ENCODE results near the gene MAN1C1.
A peak's percentile ranks its signal among the peaks of the same experiment; 100 is the strongest.

Gene MAN1C1

GRCh38 chr1:25804964-25805862 is 188.6 kb downstream of the MAN1C1 start:
- DNase-seq, result no peak

DNA sequence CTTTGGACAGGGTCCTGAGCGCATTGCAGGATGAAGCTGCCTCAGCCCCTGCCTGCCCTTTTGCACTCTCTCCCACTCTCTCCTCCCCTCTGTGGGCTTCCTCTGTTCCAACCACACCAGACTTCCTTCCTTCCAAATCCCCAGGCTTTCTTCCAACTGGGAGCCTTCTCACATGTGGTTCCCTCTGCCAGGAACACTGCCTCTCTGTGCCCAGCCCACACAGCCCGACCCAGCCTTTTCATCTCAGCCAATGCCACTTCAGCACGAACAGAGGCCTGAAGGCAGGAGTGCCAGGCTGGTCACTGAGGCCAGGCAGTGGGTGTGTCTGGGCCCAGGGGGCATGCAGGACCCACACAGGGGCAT is 189.3 kb downstream of the MAN1C1 start:
- DNase-seq, result no peak

- DNase-seq, result no peak
Measured at GRCh38 chr1:25806418-25806817, 189.8 kb downstream of the MAN1C1 start.

DNA sequence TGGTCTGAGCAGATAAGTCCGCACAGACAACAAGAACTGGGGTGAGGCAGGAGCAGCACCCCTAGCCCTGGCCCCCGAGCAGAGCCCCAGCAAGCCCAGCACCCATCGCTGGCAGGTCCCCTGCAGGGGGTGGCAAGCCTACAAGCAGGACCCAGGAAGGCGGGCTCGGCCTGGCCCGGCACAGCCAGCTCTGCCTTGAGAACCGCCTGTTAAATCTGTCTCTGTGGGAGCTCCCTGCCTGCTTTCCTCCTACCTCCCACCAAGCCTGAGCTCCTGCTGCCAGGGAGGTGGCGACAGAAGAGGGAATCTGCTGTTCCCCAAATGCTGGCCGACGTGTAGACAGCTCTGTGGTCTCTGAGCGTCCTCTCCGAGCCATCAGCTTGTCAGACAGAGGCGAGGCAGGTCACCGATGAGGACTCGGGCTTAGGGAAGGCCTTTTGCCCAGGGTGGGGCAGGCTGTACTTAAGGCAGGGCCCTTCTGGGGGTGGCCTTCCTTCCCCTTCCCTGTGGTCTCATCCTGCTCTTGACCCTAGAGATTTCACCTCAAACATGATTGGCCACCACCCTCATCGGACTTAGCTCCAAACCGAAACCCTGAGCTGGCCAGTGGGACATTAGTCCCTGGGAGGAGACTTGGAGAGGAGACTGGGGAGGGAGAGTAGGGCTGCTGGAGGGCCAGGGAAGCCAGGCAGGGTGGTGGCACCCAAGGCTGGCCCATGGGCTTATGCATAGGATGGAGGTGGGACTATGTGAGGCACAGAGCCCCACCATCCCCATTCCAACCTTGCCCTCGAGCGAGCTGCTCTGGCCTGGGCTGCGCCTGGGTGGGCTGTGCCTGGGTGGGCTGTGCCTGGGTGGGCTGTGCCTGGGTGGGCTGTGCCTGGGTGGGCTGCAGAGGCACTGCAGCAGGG is 191.1 kb downstream of the MAN1C1 start:
- no peak for DNase-seq

DNA sequence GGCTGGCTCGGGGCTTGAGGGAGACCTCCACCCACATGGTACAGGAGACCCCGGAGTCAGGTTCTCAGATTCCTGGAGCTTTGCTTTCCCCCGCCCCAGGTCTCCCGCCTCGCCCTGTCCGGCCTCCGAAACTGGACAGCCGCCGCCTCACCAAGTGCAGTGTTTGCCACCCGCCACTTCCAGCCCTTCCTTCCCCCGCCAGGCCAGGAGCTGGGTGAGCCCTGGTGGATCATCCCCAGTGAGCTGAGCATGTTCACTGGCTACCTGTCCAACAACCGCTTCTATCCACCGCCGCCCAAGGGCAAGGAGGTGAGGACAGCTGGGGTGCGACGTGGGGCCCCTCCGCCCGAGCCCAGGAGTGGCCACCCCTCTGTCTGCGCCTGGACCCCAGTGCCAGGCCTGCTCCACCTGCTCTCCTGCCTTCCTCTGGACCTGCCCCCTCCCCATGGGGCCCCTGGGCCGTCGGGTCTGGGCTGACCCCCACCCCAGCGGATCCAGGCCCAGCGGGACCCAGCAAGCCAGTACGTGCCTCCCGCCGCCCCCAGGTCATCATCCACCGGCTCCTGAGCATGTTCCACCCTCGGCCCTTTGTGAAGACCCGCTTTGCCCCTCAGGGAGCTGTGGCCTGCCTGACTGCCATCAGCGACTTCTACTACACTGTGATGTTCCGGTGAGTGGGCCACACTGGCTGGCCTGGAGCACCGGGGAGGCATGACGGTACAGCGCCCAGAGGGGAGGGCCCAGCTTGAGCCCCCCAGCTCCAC is 192.1 kb downstream of the MAN1C1 start:
- no peak for DNase-seq

- DNase-seq, result no peak
Measured at GRCh38 chr1:25809283-25809926, 192.8 kb downstream of the MAN1C1 start.

DNA sequence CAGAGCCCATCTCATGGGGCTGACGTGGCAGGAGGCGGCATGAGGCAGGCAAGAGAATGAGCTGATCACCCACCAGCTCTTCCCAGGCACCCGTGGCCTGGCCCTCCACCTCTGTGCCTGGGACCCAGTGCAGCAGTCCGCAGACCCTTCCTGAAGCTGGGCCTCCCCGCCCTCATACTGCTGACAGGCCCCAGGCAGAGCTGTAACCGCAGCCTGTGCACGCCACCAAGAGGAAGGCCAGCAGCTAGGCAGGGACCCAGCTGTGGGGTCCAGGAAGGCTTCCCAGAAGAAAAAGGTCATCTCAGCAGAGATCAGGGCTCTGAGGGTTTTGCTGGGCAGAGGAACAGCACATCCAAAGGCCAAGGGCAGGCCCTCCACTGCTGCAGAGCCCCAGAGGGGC is 193.3 kb downstream of the MAN1C1 start:
- DNase-seq, result no peak

DNA sequence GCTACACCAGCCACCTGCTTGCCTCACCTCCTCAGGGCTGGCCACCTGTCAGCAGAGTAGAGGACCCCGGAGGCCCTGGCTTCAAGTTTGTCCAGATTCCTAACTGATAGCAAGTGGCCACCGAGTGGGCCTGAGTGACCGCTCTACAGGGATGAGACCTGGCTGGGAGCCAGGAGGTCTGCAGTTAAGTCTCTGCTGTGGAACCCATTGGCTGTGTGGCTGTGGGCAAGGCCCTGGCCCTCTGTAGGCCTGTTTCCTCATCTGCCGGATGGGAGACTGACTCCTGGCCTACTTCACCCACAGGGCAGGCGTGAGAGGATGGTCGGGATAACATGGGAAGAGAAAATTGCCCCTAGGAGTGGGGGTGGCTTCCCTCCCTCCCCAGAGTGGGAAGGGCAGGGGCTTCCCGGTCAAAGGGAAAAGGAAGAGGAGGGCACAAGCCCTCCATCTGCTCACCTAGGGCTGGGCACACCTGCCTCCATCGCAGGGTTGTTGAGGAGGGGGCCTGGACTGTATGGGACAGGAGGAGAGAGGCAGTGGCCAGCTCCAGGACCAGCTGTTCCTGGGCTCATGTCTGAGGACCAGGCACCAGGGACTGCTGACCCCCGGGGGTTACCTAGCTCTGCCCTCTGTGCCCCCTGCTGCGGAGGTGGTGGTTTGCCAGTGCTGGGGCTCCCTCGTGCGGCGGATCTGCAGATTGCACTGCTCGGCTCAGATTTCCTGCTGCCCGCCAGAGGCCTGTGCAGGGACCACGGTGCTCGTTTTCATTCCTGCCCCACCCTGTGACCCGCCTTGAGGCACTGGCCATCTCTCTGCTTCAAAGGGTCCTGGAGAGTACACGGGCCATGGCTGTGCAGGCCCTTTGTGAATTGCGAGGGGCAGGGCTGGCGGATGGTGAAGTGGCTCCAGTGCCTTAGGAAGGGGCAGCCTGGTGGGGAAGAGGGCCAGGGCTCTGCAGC is 194.0 kb downstream of the MAN1C1 start:
- DNase-seq, result peak; percentile 59

DNA sequence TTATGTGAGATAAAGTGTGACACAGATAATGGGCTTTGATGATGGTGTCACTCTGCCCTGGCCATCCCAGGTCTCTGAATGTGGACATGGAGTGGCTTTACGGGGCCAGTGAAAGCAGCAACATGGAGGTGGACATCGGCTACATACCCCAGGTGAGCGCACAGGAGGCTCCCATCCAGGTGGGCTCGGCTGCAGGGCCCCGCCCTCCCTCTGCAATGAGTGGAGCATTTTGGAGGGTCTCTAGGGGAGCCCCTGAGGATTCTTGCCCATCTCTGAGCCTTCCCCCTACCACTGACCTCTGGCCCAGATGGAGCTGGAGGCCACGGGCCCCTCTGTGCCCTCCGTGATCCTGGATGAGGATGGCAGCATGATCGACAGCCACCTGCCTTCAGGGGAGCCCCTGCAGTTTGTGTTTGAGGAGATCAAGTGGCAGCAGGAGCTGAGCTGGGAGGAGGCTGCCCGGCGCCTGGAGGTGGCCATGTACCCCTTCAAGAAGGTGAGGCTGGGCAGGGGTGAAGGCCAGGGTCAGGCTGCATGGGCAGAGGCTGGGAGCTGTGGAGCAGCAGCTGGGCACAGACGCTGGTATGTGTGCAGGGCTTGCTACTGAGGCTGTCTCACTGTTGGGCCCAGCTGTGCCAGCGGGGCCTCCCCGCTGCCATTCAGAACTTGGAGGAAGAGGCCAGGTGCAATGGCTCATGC is 194.9 kb downstream of the MAN1C1 start:
- DNase-seq, result no peak

DNA sequence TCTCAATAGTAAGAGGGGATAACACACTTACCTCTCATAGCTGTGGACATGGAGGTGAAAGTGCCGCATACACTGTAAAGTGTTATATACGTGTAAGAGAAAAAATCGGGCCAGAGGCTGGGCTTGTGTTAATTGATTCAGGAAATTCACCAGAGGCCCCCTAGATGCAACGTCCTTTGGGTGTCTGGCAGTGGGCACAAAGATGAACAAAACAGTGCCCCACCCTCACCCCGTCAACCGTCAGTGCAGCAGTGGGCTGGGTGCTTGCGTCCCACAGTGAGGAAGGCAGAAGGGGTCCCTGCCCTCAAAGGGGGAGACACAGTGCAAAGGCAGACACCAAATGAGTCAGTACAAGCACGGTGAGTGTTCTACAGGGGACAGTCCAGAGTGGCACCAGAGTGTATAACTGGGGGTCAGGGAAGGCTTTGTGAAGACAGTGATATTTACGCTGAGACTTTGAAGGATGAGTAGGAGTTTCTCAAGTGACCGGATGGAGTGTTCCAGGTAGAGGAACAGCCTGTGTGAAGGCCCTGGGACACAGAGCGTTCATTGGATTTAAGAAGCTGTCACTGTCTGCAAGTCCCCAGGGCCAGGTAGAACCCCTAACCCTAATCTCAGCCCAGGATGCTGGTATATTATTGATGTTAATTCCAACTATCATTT is 196.6 kb downstream of the MAN1C1 start:
- DNase-seq, result no peak

DNA sequence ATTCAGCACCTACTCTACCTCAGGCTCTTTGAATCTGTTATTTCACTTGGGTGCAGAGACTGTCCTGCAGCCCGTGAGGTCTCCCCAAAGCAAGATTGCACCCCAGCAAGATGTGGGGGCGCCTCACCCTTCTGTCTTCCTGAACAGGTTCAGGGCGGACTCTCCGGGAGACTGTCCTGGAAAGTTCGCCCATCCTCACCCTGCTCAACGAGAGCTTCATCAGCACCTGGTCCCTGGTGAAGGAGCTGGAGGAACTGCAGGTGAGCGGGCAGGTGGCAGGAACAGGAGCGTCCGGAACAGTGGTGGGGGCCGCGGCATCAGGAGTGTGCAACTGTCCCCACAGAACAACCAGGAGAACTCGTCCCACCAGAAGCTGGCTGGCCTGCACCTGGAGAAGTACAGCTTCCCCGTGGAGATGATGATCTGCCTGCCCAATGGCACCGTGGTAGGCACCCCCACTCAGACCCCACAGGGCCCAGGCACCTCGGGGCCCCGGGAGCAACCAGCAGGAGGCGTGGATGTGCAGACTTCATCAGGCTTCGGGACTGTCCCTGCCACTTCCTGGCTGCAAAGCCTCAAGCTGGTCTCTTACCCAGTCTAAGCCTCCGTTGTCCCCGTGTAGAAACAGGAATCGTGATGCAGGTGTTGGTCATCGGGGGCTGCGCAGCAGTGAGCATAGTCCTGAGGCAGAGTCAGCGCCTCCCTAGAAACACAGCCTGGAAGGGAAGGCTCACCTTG is 197.3 kb downstream of the MAN1C1 start:
- no peak for DNase-seq

DNA sequence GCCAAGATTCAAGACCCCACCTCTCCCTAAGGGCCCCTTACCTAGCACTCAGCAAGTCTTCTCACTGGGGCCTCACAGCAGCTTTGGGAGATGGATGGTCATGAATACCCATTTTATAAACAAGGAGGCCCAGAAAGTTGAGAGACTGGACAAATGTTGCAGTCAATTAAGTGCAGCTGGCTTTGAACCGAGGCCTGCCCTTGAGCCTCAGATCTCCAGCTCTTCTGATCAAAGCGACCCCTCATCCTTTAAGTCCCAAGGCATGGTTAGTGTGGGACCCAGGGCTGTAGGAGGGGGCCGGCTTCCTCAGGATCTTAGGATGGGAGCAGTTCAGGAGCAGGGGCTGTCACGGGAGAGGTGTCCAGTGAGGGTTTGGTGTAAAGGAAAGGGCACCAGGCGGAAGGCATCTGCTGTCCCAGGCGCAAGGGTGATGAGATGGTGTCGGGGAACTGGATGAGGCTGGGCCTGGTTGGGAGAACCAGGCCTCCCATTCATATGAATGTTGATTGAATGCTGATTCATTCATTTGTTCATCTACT is 198.0 kb downstream of the MAN1C1 start:
- DNase-seq, result no peak

DNA sequence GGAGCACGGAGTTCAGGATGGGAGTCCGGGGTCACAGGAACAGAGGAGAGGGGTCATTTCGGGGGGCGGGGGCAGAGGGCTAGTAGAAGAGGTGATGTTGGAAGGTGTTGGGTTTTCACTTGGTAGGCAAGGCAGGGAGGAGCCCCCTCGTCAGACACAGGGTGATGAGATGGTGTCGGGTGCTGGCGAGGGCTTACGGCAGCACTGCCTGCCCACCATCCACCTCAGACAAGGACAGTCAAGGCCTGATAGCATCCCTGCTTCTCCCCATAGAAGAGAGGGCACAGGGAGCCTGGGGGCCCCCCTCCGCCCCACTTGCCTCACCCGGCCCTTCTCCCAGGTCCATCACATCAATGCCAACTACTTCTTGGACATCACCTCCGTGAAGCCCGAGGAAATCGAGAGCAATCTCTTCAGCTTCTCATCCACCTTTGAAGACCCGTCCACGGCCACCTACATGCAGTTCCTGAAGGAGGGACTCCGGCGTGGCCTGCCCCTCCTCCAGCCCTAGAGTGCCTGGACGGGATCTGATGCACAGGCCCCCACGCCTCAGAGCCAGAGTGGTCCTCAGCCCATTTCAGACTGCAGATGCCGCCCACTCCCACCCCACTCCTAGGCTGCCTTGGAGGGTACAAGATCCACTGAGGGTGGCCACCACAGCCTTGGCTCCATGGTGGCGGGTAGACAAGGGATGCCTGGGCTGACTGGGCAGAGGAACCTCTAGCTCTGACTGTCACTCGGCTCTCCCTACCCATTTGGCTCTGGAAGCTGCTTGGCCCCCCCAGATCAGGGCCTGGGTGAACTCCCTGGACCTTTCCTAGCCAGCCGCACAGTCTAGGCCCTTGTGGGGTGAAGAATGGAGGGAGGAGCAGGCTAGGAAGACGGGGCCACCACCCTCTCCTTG is 198.9 kb downstream of the MAN1C1 start:
- no peak for DNase-seq

- no peak for DNase-seq
Measured at GRCh38 chr1:25816112-25816718, 199.6 kb downstream of the MAN1C1 start.

DNA sequence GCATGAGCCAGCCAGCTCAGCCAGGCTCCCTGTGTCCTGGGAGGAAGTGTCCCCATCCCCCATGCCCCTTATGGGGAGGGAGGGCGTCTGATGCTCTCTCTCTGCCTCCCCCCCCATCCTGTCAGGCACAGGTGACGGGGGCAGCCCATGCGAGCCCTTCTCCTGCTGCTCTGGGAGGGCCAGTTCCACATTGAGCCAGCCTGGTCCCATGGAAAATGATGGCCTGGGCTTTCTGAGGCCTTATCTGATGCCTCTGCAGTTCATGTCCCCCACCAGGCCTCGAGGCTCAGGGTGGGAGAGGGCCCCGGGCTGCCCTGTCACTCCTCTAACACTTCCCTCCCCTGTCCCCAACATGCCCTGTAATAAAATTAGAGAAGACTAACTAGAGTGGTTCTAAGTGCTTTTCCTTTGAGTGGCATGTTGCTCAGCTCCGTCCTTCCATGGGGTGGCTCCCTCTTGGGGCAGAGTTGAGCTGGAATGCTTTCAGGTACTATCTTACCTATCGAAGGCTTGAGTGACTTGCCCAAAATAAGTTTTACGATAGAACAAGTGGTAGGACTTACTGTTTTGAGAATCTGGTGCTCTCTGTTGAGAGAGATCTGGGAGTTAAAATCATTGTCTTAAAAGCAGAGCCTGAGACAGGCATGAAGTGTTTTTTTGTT is 201.4 kb downstream of the MAN1C1 start:
- no peak for DNase-seq

DNA sequence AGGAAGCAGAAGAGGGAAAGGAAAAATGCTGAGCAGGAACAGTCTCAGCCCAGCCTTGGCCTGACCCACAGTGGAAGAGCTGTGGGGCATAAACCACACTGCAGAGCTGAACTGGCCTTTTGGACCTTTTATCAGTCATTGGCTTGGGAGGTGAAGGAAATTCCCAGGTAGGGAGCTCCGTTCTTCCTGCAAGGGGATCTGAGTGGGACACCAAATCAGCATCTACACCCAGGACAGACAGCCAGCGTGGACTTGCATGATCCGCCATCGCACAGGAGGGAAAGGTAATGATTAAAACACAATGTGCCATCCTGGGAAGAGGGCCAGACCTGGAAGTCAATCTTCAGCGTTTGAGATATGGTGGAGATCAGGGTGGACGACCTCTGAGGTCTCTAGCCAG is 202.0 kb downstream of the MAN1C1 start:
- no peak for DNase-seq
